GM18861 (cell line): ENCODE data around the gene MYO1H.
"Not testable (repeated sequence)": the region's sequence is repeated elsewhere in the genome, so short reads cannot be mapped to it uniquely, and the experiment has no call there.

Experiments used
- ATAC-seq: cut with Tn5 transposase; IDR thresholded peaks from one replicate; pipeline ENCODE4 v1.9.1; 2021; ENCODE audit not compliant: unreplicated experiment

The MYO1H gene

GRCh38 chr12:109347589-109347988 is at the start of gene MYO1H:
TSS of gene MYO1H (plus strand) at chr12:109347900. CDS start at chr12:109347961, 61 bp downstream.
- ATAC-seq: no peak

GRCh38 chr12:109299849-109300248 is 47.9 kb upstream of the MYO1H start:
- no peak for ATAC-seq

GRCh38 chr12:109301643-109302168 is 46.0 kb upstream of the MYO1H start:
- no peak for ATAC-seq

GRCh38 chr12:109302358-109302757 is 45.3 kb upstream of the MYO1H start:
- ATAC-seq: no peak

GRCh38 chr12:109302770-109303169 is 44.9 kb upstream of the MYO1H start:
- no peak for ATAC-seq

- no peak for ATAC-seq
Observed at GRCh38 chr12:109304485-109304884, 43.2 kb upstream of the MYO1H start.

- no peak for ATAC-seq
Observed at GRCh38 chr12:109305547-109305946, 42.2 kb upstream of the MYO1H start.

GRCh38 chr12:109307051-109307450 is 40.6 kb upstream of the MYO1H start:
- ATAC-seq: no peak

GRCh38 chr12:109308534-109309380 is 38.9 kb upstream of the MYO1H start, which contains the start of gene FOXN4:
TSS of gene FOXN4 (minus strand) at chr12:109309284. CDS start at chr12:109308321, 963 bp downstream.
- ATAC-seq: no peak

GRCh38 chr12:109309381-109310246 is 38.1 kb upstream of the MYO1H start:
- ATAC-seq: no peak

- no peak for ATAC-seq
Observed at GRCh38 chr12:109310247-109311125, 37.2 kb upstream of the MYO1H start.

- ATAC-seq: not testable (repeated sequence)
Observed at GRCh38 chr12:109321294-109321693, 26.4 kb upstream of the MYO1H start.

GRCh38 chr12:109329003-109329402 is 18.7 kb upstream of the MYO1H start:
- no peak for ATAC-seq

GRCh38 chr12:109329686-109330085 is 18.0 kb upstream of the MYO1H start:
- ATAC-seq: no peak

GRCh38 chr12:109330282-109331230 is 17.1 kb upstream of the MYO1H start:
- no peak for ATAC-seq

GRCh38 chr12:109331301-109331952 is 16.3 kb upstream of the MYO1H start:
- no peak for ATAC-seq

- ATAC-seq: no peak
Observed at GRCh38 chr12:109334887-109335286, 12.8 kb upstream of the MYO1H start.

GRCh38 chr12:109336593-109336992 is 11.1 kb upstream of the MYO1H start:
- ATAC-seq: no peak

GRCh38 chr12:109343677-109344076 is 4.0 kb upstream of the MYO1H start:
- ATAC-seq: no peak
